Endothelial cell of umbilical vein (primary cell): ENCODE measurements around the gene PDE6C. TPM values are rescaled to one million over a fixed set of nuclear protein-coding genes. Genes with fewer than 3 reads are reported as not detected.

Experiments
- BruUV-seq: library from RNA; stranded (reverse); fragments of 400-500 nt; replicated peaks from 2 replicates; lab custom pipeline; 2021; lab: Mats Ljungman, UMichigan
- CTCF ChIA-PET: fragments of 300-600, 350-600 bp; sonication (Branson Sonifier 250); formaldehyde crosslinking; loops from one replicate; lab custom pipeline; 2021; ENCODE audit warnings: antibody characterized with exemption, inconsistent platforms; lab: Charles Lee
- POLR2A ChIA-PET: fragments of 300-600, 350-600 bp; sonication (Branson Sonifier 250); formaldehyde crosslinking; loops from one replicate; lab custom pipeline; 2021; ENCODE audit warnings: antibody characterized with exemption, inconsistent platforms; lab: Charles Lee
- DNase-seq: peaks from one replicate; pipeline ENCODE4 v3.0.0-alpha.2; 2011; ENCODE audit warnings: low read depth, low spot score
- FAIRE-seq: peaks from 2 replicates; lab custom pipeline; 2011; peaks lifted over from hg19 to GRCh38; lab: Jason Lieb, UNC
- H2AFZ ChIP-seq: 2 replicates; pipeline ENCODE4 v1.6.0; 2012; ENCODE audit warnings: low read depth, low read length, control low read depth, inconsistent platforms
- H3K27ac ChIP-seq: 2 replicates; pipeline ENCODE4 v1.5.1; 2011; ENCODE audit warnings: low read depth, mild to moderate bottlenecking, control low read depth, low read length, moderate library complexity; ENCODE audit not compliant: insufficient read depth
- H3K27me3 ChIP-seq, 2 experiments: 2 replicates each; pipeline versions ENCODE4 v1.6.0 to v1.6.1; 2011; ENCODE audit warnings: low read length in 2 of 2, mixed read lengths in 1 of 2; ENCODE audit not compliant: control insufficient read depth in 2 of 2, insufficient read depth in 2 of 2
- H3K36me3 ChIP-seq, 2 experiments: 2 replicates in 1 of 2; 3 replicates in 1 of 2; pipeline ENCODE4 v1.5.1; 2011; ENCODE audit warnings: low read length in 2 of 2, mild to moderate bottlenecking in 1 of 2, moderate library complexity in 1 of 2; ENCODE audit not compliant: control insufficient read depth in 2 of 2, insufficient read depth in 2 of 2; ENCODE audit errors: extremely low read depth in 1 of 2
- H3K4me1 ChIP-seq: 3 replicates; pipeline ENCODE4 v1.5.1; 2011; ENCODE audit warnings: mild to moderate bottlenecking, low read length; ENCODE audit not compliant: control insufficient read depth, insufficient read depth; ENCODE audit errors: extremely low read depth
- H3K4me2 ChIP-seq: 2 replicates; pipeline ENCODE4 v1.6.1; 2011; ENCODE audit warnings: low read length, control low read depth, mixed read lengths; ENCODE audit not compliant: insufficient read depth
- H3K4me3 ChIP-seq, 3 experiments: fragments of 200-600 bp in 1 of 3; sonication (generic), shearing (Covaris generic) in 1 of 3; replicated peaks in 1 of 3; 2 replicates each; pipeline ENCODE4 v1.5.1; 2011 to 2016; ENCODE audit warnings: control low read depth in 3 of 3, low read length in 3 of 3, mild to moderate bottlenecking in 2 of 3, inconsistent platforms in 1 of 3, low read depth in 1 of 3, moderate library complexity in 1 of 3; ENCODE audit not compliant: insufficient read depth in 1 of 3
- H3K79me2 ChIP-seq: 2 replicates; pipeline ENCODE4 v1.6.0; 2012; ENCODE audit warnings: low read length, inconsistent platforms; ENCODE audit not compliant: control insufficient read depth, insufficient read depth
- H3K9ac ChIP-seq: replicated peaks from 2 replicates; pipeline ENCODE3; 2011; ENCODE audit warnings: low read length, control low read depth; ENCODE audit not compliant: insufficient read depth; ENCODE audit errors: extremely low read depth
- H3K9me1 ChIP-seq: replicated peaks from 3 replicates; pipeline ENCODE4 v1.6.0; 2011; ENCODE audit warnings: mild to moderate bottlenecking, low read length; ENCODE audit not compliant: control insufficient read depth, insufficient read depth; ENCODE audit errors: extremely low read depth
- H3K9me3 ChIP-seq: replicated peaks from 2 replicates; pipeline ENCODE4 v1.5.1; 2012; ENCODE audit warnings: low read length, inconsistent platforms; ENCODE audit not compliant: control insufficient read depth, insufficient read depth
- H4K20me1 ChIP-seq: replicated peaks from 2 replicates; pipeline ENCODE3; 2011; ENCODE audit warnings: mild to moderate bottlenecking, low read length; ENCODE audit not compliant: control insufficient read depth, insufficient read depth; ENCODE audit errors: extremely low read depth
- CTCF ChIP-seq, 2 donors: IDR thresholded peaks; 1 replicate in 1 of 2; 2 replicates in 1 of 2; pipeline ENCODE4 v1.5.1; 2011; ENCODE audit warnings: low read length in 2 of 2, mild to moderate bottlenecking in 2 of 2, moderate library complexity in 2 of 2, control low read depth in 1 of 2, inconsistent platforms in 1 of 2, low read depth in 1 of 2; ENCODE audit not compliant: insufficient read depth in 1 of 2; ENCODE audit errors: extremely low read depth in 1 of 2
- EZH2 ChIP-seq: IDR thresholded peaks from 2 replicates; pipeline ENCODE4 v1.6.1; 2012; ENCODE audit warnings: borderline replicate concordance, low read depth, mild to moderate bottlenecking, moderate library complexity, low read length, inconsistent platforms; ENCODE audit not compliant: severe bottlenecking
- FOS ChIP-seq: IDR thresholded peaks from 2 replicates; pipeline ENCODE4 v1.6.1; 2011; ENCODE audit warnings: mild to moderate bottlenecking, low read length, moderate library complexity, borderline replicate concordance; ENCODE audit not compliant: insufficient read depth
- GATA2 ChIP-seq: IDR thresholded peaks from 2 replicates; pipeline ENCODE4 v1.7.0; 2011; ENCODE audit warnings: low read depth, mild to moderate bottlenecking, moderate library complexity, mixed read lengths, low read length; ENCODE audit not compliant: insufficient read length, insufficient read depth
- JUN ChIP-seq: IDR thresholded peaks from 2 replicates; pipeline ENCODE4 v1.6.1; 2011; ENCODE audit warnings: borderline replicate concordance, low read depth; ENCODE audit not compliant: insufficient read length, insufficient read depth
- MAX ChIP-seq: IDR thresholded peaks from 2 replicates; pipeline ENCODE4 v1.6.1; 2011; ENCODE audit not compliant: insufficient read depth, insufficient read length
- MYC ChIP-seq: IDR thresholded peaks from one replicate; pipeline ENCODE4 v1.6.1; 2011; ENCODE audit warnings: mild to moderate bottlenecking, low read depth, low read length
- POLR2A ChIP-seq: IDR thresholded peaks from 2 replicates; pipeline ENCODE4 v1.6.1; 2012; ENCODE audit warnings: low read depth, mild to moderate bottlenecking, control low read depth, low read length
- POLR2AphosphoS5 ChIP-seq: IDR thresholded peaks from 2 replicates; pipeline ENCODE4 v1.6.1; 2012; ENCODE audit warnings: low read depth, mild to moderate bottlenecking, control low read depth, low read length, moderate library complexity; ENCODE audit not compliant: insufficient read depth
- dilution Hi-C: fragments of 300-500 bp; cut with MboI; formaldehyde crosslinking; loops from one replicate; pipeline ENCODE4 v1.15.0; 2019; ENCODE audit warnings: low sequenced_read_pairs; ENCODE audit not compliant: extremely low pct_ligation_motif_present
- intact Hi-C: fragments of 100-400 bp; cut with micrococcal nuclease; formaldehyde crosslinking; loops from one replicate; pipeline ENCODE4 v1.10.0; 2022
- polyA plus RNA-seq, 4 experiments: library from polyadenylated mRNA; depleted of rRNA in 3 of 4; stranded (reverse) in 3 of 4; unstranded in 1 of 4; fragments of >200 nt; gene quantifications; 2 replicates each; pipeline versions ENCODE4 v1.2.1 to v1.2.3, GENCODE V29; 2011 to 2012; ENCODE audit warnings: missing spikeins in 1 of 4
- total RNA-seq: library from RNA; stranded (reverse); gene quantifications from 2 replicates; pipeline ENCODE4 v1.2.3, GENCODE V29; 2021

Gene PDE6C
- total and polyA plus RNA-seq, 2 donors (not counting 3 experiments of a cell fraction or from before 2014, with no cell fraction given), result not detected

GRCh38 chr10:93667795-93668194 is 55.5 kb downstream of the PDE6C start:
- H3K27ac ChIP-seq, result no peak overlapping the region
- ChIA-PET POLR2A (no interaction called here), CTCF (no interaction called here)
- H3K9me3 ChIP-seq, result no peaks in the 10 kb centered on the region
- no peaks in the 10 kb centered on the region for H3K79me2 ChIP-seq
- peaks cover 1 to 13% of the 10 kb centered on the region in 2 experiments for H3K36me3 ChIP-seq
- intact Hi-C loops (no loop called here), dilution Hi-C loops (no loop called here)
- no peaks in the 10 kb centered on the region for H3K9me1 ChIP-seq
- H2AFZ ChIP-seq, result no peak overlapping the region
- no peaks in the 10 kb centered on the region for H3K27me3 ChIP-seq
- TF ChIP-seq FOS (no peak), POLR2A (no peak), MAX (no peak), CTCF (IDR thresholded peaks at IDR 0.05; ENCODE audit: extremely low read depth in 1 of 2, insufficient read depth in 1 of 2, low read depth in 1 of 2, low read length in 2 of 2) (no peak), GATA2 (no peak)
- no TSS peak for BruUV-seq
- DNase-seq (no peak), FAIRE-seq (no peak)
- no peaks in the 10 kb centered on the region for H3K4me1 ChIP-seq
- H3K9ac ChIP-seq, result no peak overlapping the region
- no peak overlapping the region for H3K4me3 ChIP-seq
- H4K20me1 ChIP-seq, result no peaks in the 10 kb centered on the region
- H3K4me2 ChIP-seq, result no peak overlapping the region

- Histone ChIP-seq H3K4me3 (no peak overlapping the region), H2AFZ (no peak overlapping the region), H3K79me2 (no peaks in the 10 kb centered on the region), H3K36me3 (peaks cover 1 to 16% of the 10 kb centered on the region in 2 experiments), H3K9me1 (no peaks in the 10 kb centered on the region), H3K27me3 (no peaks in the 10 kb centered on the region), H3K27ac (no peak overlapping the region), H3K9me3 (no peaks in the 10 kb centered on the region), H4K20me1 (no peaks in the 10 kb centered on the region), H3K4me2 (no peak overlapping the region), H3K9ac (no peak overlapping the region), H3K4me1 (no peaks in the 10 kb centered on the region)
- ChIA-PET CTCF (interaction anchor here (0.8 to 2.5 kb wide), 2 partner anchors 10 to 116 kb away, joined by 4 to 8 read pairs; no protein-coding TSS in a partner anchor), POLR2A (no interaction called here)
- no TSS peak for BruUV-seq
- dilution Hi-C loops (no loop called here), intact Hi-C loops (no loop called here)
- FAIRE-seq (no peak), DNase-seq (no peak)
- TF ChIP-seq CTCF (IDR thresholded peaks at IDR 0.05; ENCODE audit: extremely low read depth in 1 of 2, insufficient read depth in 1 of 2, low read depth in 1 of 2, low read length in 2 of 2) (no peak), POLR2AphosphoS5 (no peak), POLR2A (no peak), FOS (no peak), MAX (no peak), MYC (no peak), EZH2 (no peak), JUN (no peak)
Measured at GRCh38 chr10:93670372-93670771, 58.0 kb downstream of the PDE6C start.
